Spleen (tissue), 11 donors: ENCODE measurements around the gene AFF4. TPM values are rescaled to one million over a fixed set of nuclear protein-coding genes. Genes with fewer than 3 reads are reported as not detected.

Experiments used
- DNase-seq: peaks from one replicate; pipeline ENCODE4 v3.0.0-alpha.2; 2020
- H3K27ac ChIP-seq, 8 donors: fragments of 200-600 bp; sonication (generic) in 7 of 8; 1 replicate in 4 of 8; 2 replicates in 4 of 8; pipeline versions ENCODE4 v1.5.0 to v1.8.0; 2016 to 2021; ENCODE audit warnings: inconsistent platforms in 4 of 8, mild to moderate bottlenecking in 4 of 8, moderate library complexity in 1 of 8
- H3K27me3 ChIP-seq, 7 donors: fragments of 200-600 bp; sonication (generic) in 6 of 7; replicated peaks in 1 of 7; 1 replicate in 4 of 7; 2 replicates in 3 of 7; pipeline versions ENCODE4 v1.5.0 to v1.8.0; 2016 to 2021; ENCODE audit warnings: inconsistent platforms in 3 of 7, mild to moderate bottlenecking in 1 of 7
- H3K36me3 ChIP-seq, 6 donors: fragments of 200-600 bp; sonication (generic) in 5 of 6; 1 replicate in 4 of 6; 2 replicates in 2 of 6; pipeline versions ENCODE4 v1.5.0 to v1.8.0; 2016 to 2021; ENCODE audit warnings: inconsistent platforms in 2 of 6
- H3K4me1 ChIP-seq, 6 donors: fragments of 200-600 bp; sonication (generic) in 5 of 6; 1 replicate in 3 of 6; 2 replicates in 3 of 6; pipeline versions ENCODE4 v1.5.0 to v1.8.0; 2016 to 2021; ENCODE audit warnings: inconsistent platforms in 3 of 6
- H3K4me3 ChIP-seq, 8 donors: fragments of 200-600 bp; sonication (generic) in 7 of 8; 1 replicate in 4 of 8; 2 replicates in 4 of 8; pipeline versions ENCODE4 v1.5.0 to v1.8.0; 2016 to 2021; ENCODE audit warnings: inconsistent platforms in 4 of 8, mild to moderate bottlenecking in 4 of 8, moderate library complexity in 2 of 8
- H3K9me3 ChIP-seq, 8 donors: fragments of 200-600 bp; sonication (generic) in 7 of 8; 1 replicate in 4 of 8; 2 replicates in 4 of 8; pipeline versions ENCODE4 v1.5.0 to v1.8.0; 2016 to 2021; ENCODE audit warnings: inconsistent platforms in 4 of 8
- POLR2A ChIP-seq, 3 donors: fragments of 450-650 bp; IDR thresholded peaks; one replicate each; pipeline ENCODE4 v1.5.1; 2017; ENCODE audit warnings: antibody characterized with exemption in 3 of 3, mild to moderate bottlenecking in 1 of 3
- POLR2AphosphoS5 ChIP-seq, 3 donors: sonication (generic); formaldehyde crosslinking; IDR thresholded peaks; one replicate each; pipeline ENCODE4 v1.5.1; 2017; ENCODE audit warnings: antibody characterized with exemption in 3 of 3
- WGBS, 5 donors: extraction: QIAGEN DNeasy Blood & Tissue Kit in 3 of 5; methylation state at CpG; one replicate each; pipeline versions ENCODE4 v1.1.5 to v1.1.7; 2013 to 2018; 5-methylcytosine and 5-hydroxymethylcytosine counted together
- intact Hi-C: fragments of 100-400 bp; cut with DNase I; formaldehyde crosslinking; loops from one replicate; pipeline ENCODE4 v1.15.0; 2023; ENCODE audit warnings: low total_unique reads
- polyA plus RNA-seq, 3 donors: library from polyadenylated mRNA; stranded (reverse); fragments of 200-250 nt; gene quantifications; one replicate each; pipeline ENCODE4 v1.2.1, GENCODE V29; 2013
- total RNA-seq, 7 donors: library from RNA; depleted of rRNA in 3 of 7; stranded (reverse); fragments of >200 nt in 3 of 7; fragmentation: NEBNext Ultra II Directional in 4 of 7; extraction: Animal tissue kit (Norgen Biotek cat#: 25700) in 4 of 7; gene quantifications; one replicate each; pipeline versions ENCODE4 v1.1.0 to v1.2.1, GENCODE V29; 2016 to 2021
- TF ChIP-seq, protein P1 (sequence below), 11 experiments: fragments of 200-600 bp in 7 of 11; fragments of 450-650 bp in 4 of 11; sonication (generic) in 4 of 11; IDR thresholded peaks in 8 of 11; conservative IDR thresholded peaks in 3 of 11; 1 replicate in 7 of 11; 2 replicates in 4 of 11; pipeline versions ENCODE4 v1.4.0 to v1.8.0; 2016 to 2021; ENCODE audit warnings: antibody characterized with exemption in 11 of 11, inconsistent platforms in 4 of 11, mild to moderate bottlenecking in 1 of 11
- donor health status: healthy with polysubstance abuse.
- donor health status: DM: no; HTN: no; CAD: no; lungs with moderate emphysema.
- donor health status: DM: no; HTN: no; CAD: no.
- donor health status: Bipolar disorder and iron deficiency.
- donor health status: healthy.
- donor health status: DM: no; HTN: no; CAD: no.
- donor health status: DM: yes; HTN: yes; CAD: no.

The AFF4 gene
- total and polyA plus RNA-seq, 10 donors = 5.1 to 84.3 (median 65.1) TPM

DNA sequence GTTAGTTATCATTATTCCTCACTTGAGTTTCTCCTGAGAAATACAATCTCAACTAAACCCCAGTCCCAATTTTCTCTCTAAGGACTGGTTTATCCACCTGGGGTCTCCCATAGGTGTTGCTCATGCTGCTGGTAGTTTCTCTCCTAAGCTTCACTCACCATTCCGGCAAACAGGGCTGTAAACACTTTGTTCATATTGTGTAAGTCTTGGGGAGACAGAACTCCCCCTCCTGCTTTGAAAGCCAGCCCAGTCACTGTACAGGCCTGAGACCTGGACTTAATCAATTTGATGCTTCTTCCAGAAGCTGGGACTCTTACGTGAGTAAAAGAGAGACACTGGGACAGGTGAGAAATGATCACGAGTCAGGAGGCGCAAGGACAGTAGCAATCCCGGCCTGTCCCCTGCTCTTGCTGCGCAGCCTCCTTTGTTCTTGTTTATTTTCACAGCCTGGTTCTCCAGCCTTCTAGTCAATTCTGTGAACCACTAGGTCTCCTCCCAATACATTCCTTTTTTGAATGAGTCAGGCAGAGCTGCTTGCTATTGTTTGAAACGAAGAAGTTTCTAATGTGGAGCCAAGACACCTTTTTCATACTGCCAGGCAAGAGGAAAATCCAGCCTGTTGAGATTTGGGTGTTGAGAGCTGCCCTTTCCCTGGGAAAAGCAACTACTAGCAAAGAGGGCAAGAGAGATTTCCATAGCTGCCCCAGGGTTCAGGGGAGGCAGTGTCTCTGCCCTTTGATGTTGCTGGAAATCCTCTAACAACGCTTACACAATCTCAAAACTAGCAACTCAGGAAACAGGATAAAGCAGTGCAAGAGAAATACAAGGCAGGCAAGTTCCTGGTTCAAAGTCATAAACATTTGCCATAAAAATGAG, 123.8 kb downstream of the AFF4 start:
- TF ChIP-seq POLR2A (IDR thresholded peaks at IDR 0.05) = no peak
- TF ChIP-seq, protein P1, sequence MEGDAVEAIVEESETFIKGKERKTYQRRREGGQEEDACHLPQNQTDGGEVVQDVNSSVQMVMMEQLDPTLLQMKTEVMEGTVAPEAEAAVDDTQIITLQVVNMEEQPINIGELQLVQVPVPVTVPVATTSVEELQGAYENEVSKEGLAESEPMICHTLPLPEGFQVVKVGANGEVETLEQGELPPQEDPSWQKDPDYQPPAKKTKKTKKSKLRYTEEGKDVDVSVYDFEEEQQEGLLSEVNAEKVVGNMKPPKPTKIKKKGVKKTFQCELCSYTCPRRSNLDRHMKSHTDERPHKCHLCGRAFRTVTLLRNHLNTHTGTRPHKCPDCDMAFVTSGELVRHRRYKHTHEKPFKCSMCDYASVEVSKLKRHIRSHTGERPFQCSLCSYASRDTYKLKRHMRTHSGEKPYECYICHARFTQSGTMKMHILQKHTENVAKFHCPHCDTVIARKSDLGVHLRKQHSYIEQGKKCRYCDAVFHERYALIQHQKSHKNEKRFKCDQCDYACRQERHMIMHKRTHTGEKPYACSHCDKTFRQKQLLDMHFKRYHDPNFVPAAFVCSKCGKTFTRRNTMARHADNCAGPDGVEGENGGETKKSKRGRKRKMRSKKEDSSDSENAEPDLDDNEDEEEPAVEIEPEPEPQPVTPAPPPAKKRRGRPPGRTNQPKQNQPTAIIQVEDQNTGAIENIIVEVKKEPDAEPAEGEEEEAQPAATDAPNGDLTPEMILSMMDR (IDR thresholded peaks at IDR 0.05 in 8 of 11, conservative IDR thresholded peaks at IDR 0.05 in 3 of 11) = no peak
- TF ChIP-seq POLR2AphosphoS5 (IDR thresholded peaks at IDR 0.05) = no peak
- Histone ChIP-seq H3K27ac (peak overlapping the region in 1 of 8 donors; percentile 48), H3K9me3 (no peaks in the 10 kb centered on the region), H3K4me3 (no peak overlapping the region), H3K27me3 (no peaks in the 10 kb centered on the region), H3K4me1 (peaks cover 0 to 10% (median 0%) of the 10 kb centered on the region in 6 donors), H3K36me3 (no peaks in the 10 kb centered on the region)
- DNase-seq = no peak
- WGBS, 5 donors = 79 to 85% (median 84%) methylated on average over 8 of the region's 8 CpGs
- intact Hi-C loops = no loop called here

- intact Hi-C loops = no loop called here
- Histone ChIP-seq H3K27me3 (no peaks in the 10 kb centered on the region), H3K9me3 (no peaks in the 10 kb centered on the region), H3K4me1 (peaks cover 0 to 10% (median 0%) of the 10 kb centered on the region in 6 donors), H3K4me3 (no peak overlapping the region), H3K36me3 (no peaks in the 10 kb centered on the region), H3K27ac (no peak overlapping the region)
- TF ChIP-seq POLR2AphosphoS5 (IDR thresholded peaks at IDR 0.05) = no peak
- no peak for TF ChIP-seq POLR2A (IDR thresholded peaks at IDR 0.05)
- TF ChIP-seq, protein P1 (IDR thresholded peaks at IDR 0.05 in 8 of 11, conservative IDR thresholded peaks at IDR 0.05 in 3 of 11) = no peak
- no peak for DNase-seq
- WGBS, 5 donors = 59 to 89% (median 86%) methylated on average over 3 of the region's 3 CpGs
These were observed 124.7 kb downstream of the AFF4 start for GRCh38 chr5:132838516-132839282.

- Histone ChIP-seq H3K9me3 (no peaks in the 10 kb centered on the region), H3K36me3 (no peaks in the 10 kb centered on the region), H3K27ac (no peak overlapping the region), H3K27me3 (no peaks in the 10 kb centered on the region), H3K4me3 (no peak overlapping the region), H3K4me1 (peaks cover 0 to 10% (median 0%) of the 10 kb centered on the region in 6 donors)
- DNase-seq = no peak
- TF ChIP-seq POLR2A (IDR thresholded peaks at IDR 0.05) (no peak), POLR2AphosphoS5 (IDR thresholded peaks at IDR 0.05) (no peak)
- TF ChIP-seq, protein P1 (IDR thresholded peaks at IDR 0.05 in 8 of 11, conservative IDR thresholded peaks at IDR 0.05 in 3 of 11) = no peak
- 65 to 97% (median 76%) methylated on average over 2 of the region's 2 CpGs for WGBS, 5 donors
- intact Hi-C loops = no loop called here
These were observed 125.6 kb downstream of the AFF4 start for GRCh38 chr5:132837868-132838267.

DNA sequence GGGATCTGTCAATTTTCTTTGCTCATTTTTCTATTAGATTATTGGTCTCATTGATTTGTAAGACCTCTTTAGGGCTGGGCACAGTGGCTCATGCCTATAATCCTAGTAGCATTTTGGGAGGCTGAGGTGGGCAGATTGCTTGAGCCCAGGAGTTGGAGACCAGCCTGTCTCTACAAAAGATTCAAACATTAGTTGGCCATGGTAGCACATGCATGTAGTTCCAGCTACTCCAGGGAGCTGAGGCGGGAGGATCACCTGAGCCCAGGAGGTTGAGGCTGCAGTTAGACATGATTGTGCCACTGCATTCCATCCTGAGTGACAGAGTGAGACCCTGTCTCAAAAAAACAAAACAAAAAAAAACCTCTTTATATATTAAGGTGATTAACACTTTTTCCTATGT, 126.6 kb downstream of the AFF4 start:
- no peaks in the 10 kb centered on the region for H3K36me3 ChIP-seq
- no peak overlapping the region for H3K4me3 ChIP-seq
- 95 to 100% (median 96%) methylated on average over 1 of the region's 1 CpG for WGBS, 5 donors
- intact Hi-C loops = no loop called here
- H3K27me3 ChIP-seq = no peaks in the 10 kb centered on the region
- H3K4me1 ChIP-seq = peaks cover 0 to 10% (median 0%) of the 10 kb centered on the region in 6 donors
- no peaks in the 10 kb centered on the region for H3K9me3 ChIP-seq
- TF ChIP-seq POLR2AphosphoS5 (IDR thresholded peaks at IDR 0.05) = no peak
- TF ChIP-seq, protein P1 (IDR thresholded peaks at IDR 0.05 in 8 of 11, conservative IDR thresholded peaks at IDR 0.05 in 3 of 11) = no peak
- no peak for TF ChIP-seq POLR2A (IDR thresholded peaks at IDR 0.05)
- DNase-seq = no peak
- H3K27ac ChIP-seq = no peak overlapping the region
